Activated T-helper 1 cell treated with anti-CD3 and anti-CD28 coated beads, Interleukin-12 subunit alpha, Interleukin-12 subunit beta, Interleukin-2, Interleukin-4 antibody, amounts not matched to agents 30 ng/mL and 10 ng/mL and 1 ng/mL, durations not matched to agents 14 hours and 24 hours and 36 hours (primary cell): ENCODE measurements around the gene CEBPA. TPM values are rescaled to one million over a fixed set of nuclear protein-coding genes. Genes with fewer than 3 reads are reported as not detected.

Experiments used
- DNase-seq: peaks from one replicate; pipeline ENCODE4 v3.0.0; 2021; ENCODE audit warnings: low spot score
- H3K27ac Mint-ChIP-seq: one replicate; pipeline ENCODE4 v1.8.0; 2021; ENCODE audit warnings: mild to moderate bottlenecking, mixed read lengths
- H3K27me3 Mint-ChIP-seq: one replicate; pipeline ENCODE4 v1.8.0; 2022; ENCODE audit warnings: mild to moderate bottlenecking, moderate library complexity, mixed read lengths; ENCODE audit not compliant: insufficient read depth
- H3K36me3 Mint-ChIP-seq: one replicate; pipeline ENCODE4 v1.8.0; 2021; ENCODE audit warnings: low read depth, mixed read lengths
- H3K4me1 Mint-ChIP-seq: one replicate; pipeline ENCODE4 v1.8.0; 2021; ENCODE audit warnings: low read depth, mixed read lengths
- H3K4me3 Mint-ChIP-seq: one replicate; pipeline ENCODE4 v1.8.0; 2021; ENCODE audit warnings: mild to moderate bottlenecking, moderate library complexity, mixed read lengths
- H3K9me3 Mint-ChIP-seq: one replicate; pipeline ENCODE4 v1.8.0; 2021; ENCODE audit warnings: mixed read lengths
- intact Hi-C: fragments of 100-400 bp; cut with micrococcal nuclease; formaldehyde crosslinking; loops from one replicate; pipeline ENCODE4 v1.15.1; 2024
- total RNA-seq: library from RNA; stranded (reverse); gene quantifications from 2 replicates; pipeline ENCODE4 v1.2.3, GENCODE V29; 2022

CEBPA gene
- total RNA-seq, 1 donor from 2014 or later, result 1.8 TPM

DNA sequence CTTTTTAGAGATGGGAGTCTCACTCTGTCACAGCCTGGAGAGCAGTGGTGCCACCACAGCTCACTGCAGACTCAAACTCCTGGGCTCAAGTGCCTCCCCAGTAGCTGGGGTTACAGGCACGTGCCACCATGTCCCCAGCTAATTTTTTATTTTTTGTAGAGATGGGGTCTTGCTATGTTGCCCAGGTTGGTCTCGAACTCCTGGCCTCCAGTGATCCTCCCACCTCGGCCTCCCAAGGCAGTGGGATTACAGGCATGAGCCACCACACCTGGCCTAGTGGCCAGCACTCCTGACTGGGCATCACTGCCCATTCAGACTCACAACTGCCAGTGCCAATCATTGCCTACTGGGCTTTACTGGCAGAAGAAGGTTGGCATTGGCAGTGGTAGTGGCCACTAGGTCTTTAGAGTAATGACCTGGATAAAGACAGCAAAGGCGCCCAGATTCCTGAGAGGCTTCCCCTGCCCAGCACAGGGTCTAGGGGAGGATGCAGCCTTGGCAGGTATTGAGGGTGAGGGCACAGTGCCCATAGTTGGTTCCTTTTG is 49.8 kb downstream of the CEBPA start:
- intact Hi-C loops, result no loop called here
- no peaks in the 10 kb centered on the region for H3K27me3 Mint-ChIP-seq
- no peaks in the 10 kb centered on the region for H3K4me1 Mint-ChIP-seq
- DNase-seq, result no peak
- no peak overlapping the region for H3K27ac Mint-ChIP-seq
- H3K9me3 Mint-ChIP-seq, result no peaks in the 10 kb centered on the region
- H3K36me3 Mint-ChIP-seq, result no peaks in the 10 kb centered on the region
- H3K4me3 Mint-ChIP-seq, result no peak overlapping the region

DNA sequence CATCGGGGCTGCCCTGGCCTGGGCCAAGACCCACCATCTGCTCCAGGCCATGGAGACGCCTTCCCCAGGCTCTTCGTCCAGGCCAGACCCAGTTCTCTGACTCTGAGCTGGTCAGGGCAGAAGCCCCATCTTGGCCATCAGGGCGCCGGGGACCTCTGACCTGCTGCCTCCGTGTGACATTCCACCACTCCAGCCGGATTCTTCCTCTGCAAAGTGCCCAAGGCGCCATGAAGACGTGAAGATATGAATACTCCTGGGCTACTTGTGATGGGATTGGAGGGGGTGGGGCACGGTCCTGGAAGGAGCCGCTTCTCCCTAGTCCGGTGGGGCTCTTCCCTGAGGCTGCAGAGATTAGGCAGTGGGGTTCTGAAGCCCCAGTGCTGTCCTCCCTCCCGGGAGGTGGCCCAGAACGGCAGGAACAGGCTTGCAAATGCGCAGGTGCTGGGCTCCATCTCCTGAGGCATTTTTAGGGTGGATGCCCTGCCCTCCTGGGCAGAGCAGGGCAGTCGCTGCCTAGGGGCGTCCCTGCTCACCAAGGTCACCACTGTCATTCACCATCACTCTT is 50.7 kb downstream of the CEBPA start:
- no peak for DNase-seq
- Mint-ChIP-seq H3K9me3 (no peaks in the 10 kb centered on the region), H3K4me1 (no peaks in the 10 kb centered on the region), H3K36me3 (no peaks in the 10 kb centered on the region), H3K27me3 (no peaks in the 10 kb centered on the region), H3K4me3 (no peak overlapping the region), H3K27ac (no peak overlapping the region)
- intact Hi-C loops, result no loop called here

GRCh38 chr19:33251076-33251475 is 51.3 kb downstream of the CEBPA start:
- DNase-seq, result no peak
- intact Hi-C loops, result no loop called here
- H3K4me3 Mint-ChIP-seq, result no peak overlapping the region
- no peaks in the 10 kb centered on the region for H3K9me3 Mint-ChIP-seq
- H3K27me3 Mint-ChIP-seq, result no peaks in the 10 kb centered on the region
- no peaks in the 10 kb centered on the region for H3K36me3 Mint-ChIP-seq
- H3K27ac Mint-ChIP-seq, result no peak overlapping the region
- no peaks in the 10 kb centered on the region for H3K4me1 Mint-ChIP-seq

GRCh38 chr19:33250500-33250899 is 51.8 kb downstream of the CEBPA start:
- Mint-ChIP-seq H3K9me3 (no peaks in the 10 kb centered on the region), H3K4me3 (no peak overlapping the region), H3K27me3 (no peaks in the 10 kb centered on the region), H3K36me3 (no peaks in the 10 kb centered on the region), H3K27ac (no peak overlapping the region), H3K4me1 (no peaks in the 10 kb centered on the region)
- DNase-seq, result no peak
- intact Hi-C loops, result no loop called here

Other genes with a start within 250 kb of the CEBPA start
- gene RHPN2, start 237.6 kb downstream of the CEBPA start, total RNA-seq, result 2.5 and 2.6 TPM in 2 replicates
- 11.1 and 13.5 TPM in 2 replicates for gene GPATCH1, start 221.4 kb downstream of the CEBPA start, total RNA-seq
- gene WDR88, start 170.4 kb downstream of the CEBPA start, total RNA-seq, result not detected in 2 replicates
- 0.13 and 0.29 TPM in 2 replicates for gene LRP3, start 108.2 kb downstream of the CEBPA start, total RNA-seq
- not detected in 2 replicates for gene SLC7A10, start 76.7 kb downstream of the CEBPA start, total RNA-seq
- 30.4 and 31.3 TPM in 2 replicates for gene CEBPG, start 71.2 kb upstream of the CEBPA start, total RNA-seq
- gene PEPD, start 219.3 kb upstream of the CEBPA start, total RNA-seq, result 14.0 and 15.0 TPM in 2 replicates